ENCODE results near the gene DNAH11.

- TF ChIP-seq CTCF (conservative IDR thresholded peaks at IDR 0.05; ENCODE audit: low read depth, low read length): no peak
- no peak for TF ChIP-seq RFX5 (IDR thresholded peaks at IDR 0.05; ENCODE audit: low read depth, low read length)
- TF ChIP-seq USF2 (IDR thresholded peaks at IDR 0.05; ENCODE audit: low read depth, low read length): no peak
- no peak for TF ChIP-seq MXI1 (IDR thresholded peaks at IDR 0.05; ENCODE audit: borderline replicate concordance, low read depth, low read length)
- no peak for TF ChIP-seq MAFK (IDR thresholded peaks at IDR 0.05; ENCODE audit: low read depth, low read length)
- TF ChIP-seq POLR2A (IDR thresholded peaks at IDR 0.05; ENCODE audit: low read depth, low read length): no peak
- TF ChIP-seq ELK1 (IDR thresholded peaks at IDR 0.05; ENCODE audit: borderline replicate concordance, low read depth, low read length): no peak
These were observed 110.8 kb downstream of the DNAH11 start for GRCh38 chr7:21653623-21654022.

Data from IMR-90 (cell line).